Neuronal stem cell (in vitro differentiated cells): Measurements from ENCODE around the gene RAD51B.

Source experiments
- DNase-seq: peaks from one replicate; pipeline ENCODE4 v3.0.0-alpha.2; 2013; ENCODE audit warnings: low spot score
- H2AFZ ChIP-seq: one replicate; pipeline ENCODE4 v1.6.1; 2013; ENCODE audit warnings: mild to moderate bottlenecking, low read length, inconsistent platforms
- H2AK5ac ChIP-seq: 2 replicates; pipeline ENCODE4 v1.6.1; 2013; ENCODE audit warnings: low read depth, mild to moderate bottlenecking, inconsistent platforms, low read length, moderate library complexity, mixed read lengths
- H2BK120ac ChIP-seq: 2 replicates; pipeline ENCODE4 v1.6.1; 2013; ENCODE audit warnings: low read depth, mild to moderate bottlenecking, inconsistent platforms, low read length, moderate library complexity, mixed read lengths
- H2BK12ac ChIP-seq: one replicate; pipeline ENCODE4 v1.6.1; 2013; ENCODE audit warnings: low read length, inconsistent platforms
- H2BK15ac ChIP-seq: 2 replicates; pipeline ENCODE4 v1.6.1; 2013; ENCODE audit warnings: mild to moderate bottlenecking, low read length, inconsistent platforms, mixed read lengths
- H2BK5ac ChIP-seq: one replicate; pipeline ENCODE4 v1.6.1; 2013; ENCODE audit warnings: inconsistent platforms, mild to moderate bottlenecking, low read length, moderate library complexity
- H3K14ac ChIP-seq: one replicate; pipeline ENCODE4 v1.6.1; 2013; ENCODE audit warnings: low read length, inconsistent platforms
- H3K18ac ChIP-seq: 2 replicates; pipeline ENCODE4 v1.6.1; 2013; ENCODE audit warnings: low read length, inconsistent platforms
- H3K23ac ChIP-seq: 2 replicates; pipeline ENCODE4 v1.6.1; 2013; ENCODE audit warnings: low read depth, mild to moderate bottlenecking, mixed read lengths, low read length, inconsistent platforms; ENCODE audit not compliant: poor library complexity
- H3K27ac ChIP-seq: replicated peaks from 3 replicates; pipeline ENCODE4 v1.5.1; 2013; ENCODE audit warnings: low read length, inconsistent platforms
- H3K27me3 ChIP-seq, 3 experiments: 2 replicates each; pipeline ENCODE4 v1.6.1; 2013; ENCODE audit warnings: low read length in 3 of 3, mild to moderate bottlenecking in 2 of 3, inconsistent platforms in 1 of 3, low read depth in 1 of 3, mixed read lengths in 1 of 3, moderate library complexity in 1 of 3; ENCODE audit not compliant: control insufficient read depth in 3 of 3, insufficient read depth in 3 of 3
- H3K36me3 ChIP-seq, 2 donors: replicated peaks in 1 of 2; 2 replicates each; pipeline ENCODE4 v1.6.1; 2013; ENCODE audit warnings: low read length in 2 of 2; ENCODE audit not compliant: control insufficient read depth in 2 of 2, insufficient read depth in 2 of 2
- H3K4ac ChIP-seq: 2 replicates; pipeline ENCODE4 v1.6.1; 2013; ENCODE audit warnings: inconsistent platforms, mild to moderate bottlenecking, low read length, moderate library complexity
- H3K4me1 ChIP-seq, 2 donors: 1 replicate in 1 of 2; 2 replicates in 1 of 2; pipeline ENCODE4 v1.6.1; 2013; ENCODE audit warnings: low read length in 2 of 2, low read depth in 1 of 2; ENCODE audit not compliant: control insufficient read depth in 2 of 2, insufficient read depth in 1 of 2
- H3K4me2 ChIP-seq: one replicate; pipeline ENCODE4 v1.6.1; 2013; ENCODE audit warnings: mild to moderate bottlenecking, low read length, inconsistent platforms; ENCODE audit not compliant: insufficient read depth, poor library complexity, severe bottlenecking
- H3K4me3 ChIP-seq, 2 donors: 2 replicates each; pipeline ENCODE4 v1.5.1; 2013; ENCODE audit warnings: low read length in 2 of 2, mild to moderate bottlenecking in 2 of 2, inconsistent platforms in 1 of 2, moderate library complexity in 1 of 2
- H3K79me1 ChIP-seq: one replicate; pipeline ENCODE4 v1.6.1; 2013; ENCODE audit warnings: low read depth, mild to moderate bottlenecking, inconsistent platforms, low read length, moderate library complexity
- H3K9ac ChIP-seq: one replicate; pipeline ENCODE4 v1.6.1; 2013; ENCODE audit warnings: mild to moderate bottlenecking, low read depth, low read length, inconsistent platforms; ENCODE audit not compliant: poor library complexity
- H3K9me3 ChIP-seq, 2 donors: replicated peaks in 1 of 2; 2 replicates each; pipeline versions ENCODE3 to v1.6.1; 2013; ENCODE audit warnings: low read length in 2 of 2, mild to moderate bottlenecking in 2 of 2, inconsistent platforms in 1 of 2, low read depth in 1 of 2, mixed read lengths in 1 of 2, moderate library complexity in 1 of 2; ENCODE audit not compliant: control insufficient read depth in 2 of 2, insufficient read depth in 1 of 2
- H4K8ac ChIP-seq: one replicate; pipeline ENCODE4 v1.6.1; 2013; ENCODE audit warnings: low read depth, mild to moderate bottlenecking, inconsistent platforms, low read length, moderate library complexity
- H4K91ac ChIP-seq: one replicate; pipeline ENCODE4 v1.6.1; 2013; ENCODE audit warnings: low read length, low read depth, mild to moderate bottlenecking, inconsistent platforms; ENCODE audit not compliant: poor library complexity
- WGBS, 2 donors: extraction: QIAGEN DNeasy Blood & Tissue Kit; methylation state at CpG; one replicate each; pipeline ENCODE4 v1.1.7; 2013; ENCODE audit warnings: missing lambda C conversion rate in 2 of 2, mixed read lengths in 1 of 2; ENCODE audit not compliant: insufficient read length in 2 of 2, insufficient replicate concordance in 1 of 2; ENCODE audit errors: extremely low coverage in 2 of 2; 5-methylcytosine and 5-hydroxymethylcytosine counted together

Gene RAD51B

DNA sequence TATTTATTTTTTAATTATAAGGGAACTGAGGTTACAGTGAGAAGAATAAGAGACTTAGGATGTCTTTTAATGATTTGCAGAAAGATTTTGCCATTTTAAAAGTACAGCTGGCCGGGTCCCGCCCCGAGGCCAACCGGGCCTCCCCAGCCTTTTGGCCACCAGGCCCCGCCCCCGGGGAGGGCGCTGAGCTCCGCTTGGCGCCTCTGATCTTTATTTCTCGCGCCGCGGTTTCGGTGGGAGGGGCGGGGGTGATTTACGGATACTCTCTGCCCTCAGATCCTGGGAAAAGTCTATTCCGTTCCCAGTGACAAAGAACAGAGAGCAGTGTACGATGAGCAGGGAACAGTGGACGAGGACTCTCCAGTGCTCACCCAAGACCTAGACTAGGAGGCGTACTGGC, 20.8 kb upstream of the RAD51B start:
- no peak overlapping the region for H2AK5ac ChIP-seq
- no peak overlapping the region for H3K9ac ChIP-seq
- H3K27ac ChIP-seq = no peak overlapping the region
- H2BK120ac ChIP-seq = no peak overlapping the region
- no peak overlapping the region for H2BK5ac ChIP-seq
- no peaks in the 10 kb centered on the region for H3K9me3 ChIP-seq
- H3K27me3 ChIP-seq = no peaks in the 10 kb centered on the region
- H4K91ac ChIP-seq = no peak overlapping the region
- no peaks in the 10 kb centered on the region for H3K79me1 ChIP-seq
- no peak overlapping the region for H3K14ac ChIP-seq
- DNase-seq = no peak
- H3K4me2 ChIP-seq = no peak overlapping the region
- no CpG with 5 or more reads among the region's 20 CpGs for WGBS, 2 donors
- H2AFZ ChIP-seq = no peak overlapping the region
- no peak overlapping the region for H3K23ac ChIP-seq
- no peak overlapping the region for H3K4ac ChIP-seq
- H3K4me1 ChIP-seq = peaks cover 0 to 3% of the 10 kb centered on the region in 2 donors
- H3K4me3 ChIP-seq = no peak overlapping the region
- H3K36me3 ChIP-seq = peaks cover 31 to 93% of the 10 kb centered on the region in 2 donors
- no peak overlapping the region for H3K18ac ChIP-seq
- H2BK12ac ChIP-seq = no peak overlapping the region
- H2BK15ac ChIP-seq = no peak overlapping the region
- H4K8ac ChIP-seq = no peak overlapping the region

DNA sequence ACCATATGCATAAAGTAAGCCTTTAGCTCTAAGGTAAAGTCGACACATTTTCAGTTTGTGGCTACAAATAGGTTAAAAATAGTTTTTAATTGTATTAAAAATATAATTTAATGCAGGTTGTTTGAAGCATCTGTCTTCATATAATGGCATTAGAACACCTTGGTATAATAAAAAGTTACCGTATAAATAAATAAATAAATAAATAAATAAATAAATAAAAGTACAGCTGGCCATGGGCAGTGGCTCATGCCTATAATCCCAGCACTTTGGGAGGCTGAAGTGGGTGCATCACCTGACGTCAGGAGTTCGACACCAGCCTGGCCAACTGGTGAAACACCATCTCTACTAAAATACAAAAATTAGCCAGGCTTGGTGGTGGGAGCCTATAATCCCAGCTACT, 18.8 kb upstream of the RAD51B start:
- Histone ChIP-seq H3K4me1 (peaks cover 0 to 3% of the 10 kb centered on the region in 2 donors), H2BK120ac (no peak overlapping the region), H3K27me3 (no peaks in the 10 kb centered on the region), H3K4ac (no peak overlapping the region), H4K91ac (no peak overlapping the region), H3K9ac (no peak overlapping the region), H3K27ac (no peak overlapping the region), H3K4me3 (no peak overlapping the region), H4K8ac (no peak overlapping the region), H3K9me3 (no peaks in the 10 kb centered on the region), H2BK12ac (no peak overlapping the region), H2AK5ac (no peak overlapping the region), H2AFZ (no peak overlapping the region), H3K14ac (no peak overlapping the region), H3K36me3 (peaks cover 36 to 92% of the 10 kb centered on the region in 2 donors), H2BK5ac (no peak overlapping the region), H3K23ac (no peak overlapping the region), H3K18ac (no peak overlapping the region), H3K4me2 (no peak overlapping the region), H2BK15ac (no peak overlapping the region), H3K79me1 (no peaks in the 10 kb centered on the region)
- DNase-seq = no peak
- WGBS, 2 donors = no CpG with 5 or more reads among the region's 4 CpGs

DNA sequence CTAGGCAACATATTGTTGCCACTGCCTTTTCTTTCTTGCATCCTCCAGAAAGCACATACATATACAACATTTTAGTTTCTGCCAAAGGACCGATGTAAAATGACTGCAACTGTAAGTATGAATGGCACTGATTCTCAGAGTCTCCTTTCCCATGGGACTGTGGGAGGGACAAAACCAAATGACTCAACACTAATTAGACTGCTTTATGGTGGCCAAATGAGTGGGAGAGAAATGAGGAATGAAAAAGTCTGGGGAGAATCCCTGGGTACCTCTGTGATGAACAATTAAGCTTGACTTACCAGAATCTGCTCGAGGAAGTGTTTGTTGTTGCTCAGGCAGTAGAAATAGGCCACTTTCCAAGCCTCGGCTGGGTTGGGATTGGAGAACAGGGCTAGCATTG, 13.3 kb upstream of the RAD51B start:
- Histone ChIP-seq H3K14ac (no peak overlapping the region), H4K8ac (no peak overlapping the region), H3K9ac (no peak overlapping the region), H4K91ac (no peak overlapping the region), H2AK5ac (no peak overlapping the region), H2AFZ (no peak overlapping the region), H3K18ac (no peak overlapping the region), H2BK5ac (no peak overlapping the region), H3K23ac (no peak overlapping the region), H3K9me3 (no peaks in the 10 kb centered on the region), H3K79me1 (peaks cover 2% of the 10 kb centered on the region), H3K4ac (no peak overlapping the region), H3K4me1 (no peaks in the 10 kb centered on the region), H3K36me3 (peaks cover 38 to 90% of the 10 kb centered on the region in 2 donors), H3K27ac (no peak overlapping the region), H3K4me2 (no peak overlapping the region), H2BK15ac (no peak overlapping the region), H3K4me3 (no peak overlapping the region), H2BK120ac (no peak overlapping the region), H2BK12ac (no peak overlapping the region), H3K27me3 (no peaks in the 10 kb centered on the region)
- no peak for DNase-seq
- WGBS, 2 donors = no CpG with 5 or more reads among the region's 3 CpGs

DNA sequence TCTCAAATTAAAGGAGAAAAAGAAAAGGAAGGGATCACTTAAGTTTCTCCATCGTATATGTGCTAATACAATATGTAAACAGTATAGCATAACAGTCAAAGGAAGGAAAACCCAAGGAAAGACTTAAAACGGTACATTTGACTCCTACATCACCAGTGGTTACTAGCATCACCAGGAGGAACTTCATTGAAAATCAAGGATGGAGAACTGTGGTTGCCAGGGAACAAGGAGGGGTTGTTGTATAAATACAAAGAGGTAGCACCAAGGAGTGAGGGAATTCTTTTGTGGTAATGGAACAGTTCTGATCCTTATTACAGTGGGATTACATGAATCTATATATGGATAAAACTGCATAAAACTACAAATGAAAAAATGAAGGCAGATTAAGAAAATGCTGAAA, 4.8 kb upstream of the RAD51B start:
- H2AK5ac ChIP-seq = no peak overlapping the region
- H2BK5ac ChIP-seq = no peak overlapping the region
- H3K9me3 ChIP-seq = no peaks in the 10 kb centered on the region
- H4K91ac ChIP-seq = no peak overlapping the region
- H3K4me1 ChIP-seq = peaks cover 3 to 7% of the 10 kb centered on the region in 2 donors
- H3K14ac ChIP-seq = no peak overlapping the region
- H4K8ac ChIP-seq = no peak overlapping the region
- no peak overlapping the region for H2AFZ ChIP-seq
- H3K4me3 ChIP-seq = peak overlapping the region in 1 of 2 donors; percentile 58
- H3K36me3 ChIP-seq = peaks cover 3 to 38% of the 10 kb centered on the region in 2 donors
- DNase-seq = no peak
- no CpG with 5 or more reads among the region's 2 CpGs for WGBS, 2 donors
- no peak overlapping the region for H3K4me2 ChIP-seq
- H3K27me3 ChIP-seq = no peaks in the 10 kb centered on the region
- H3K27ac ChIP-seq = no peak overlapping the region
- H3K23ac ChIP-seq = no peak overlapping the region
- H2BK15ac ChIP-seq = no peak overlapping the region
- peaks cover 2% of the 10 kb centered on the region for H3K79me1 ChIP-seq
- no peak overlapping the region for H2BK12ac ChIP-seq
- no peak overlapping the region for H3K18ac ChIP-seq
- H3K9ac ChIP-seq = no peak overlapping the region
- no peak overlapping the region for H2BK120ac ChIP-seq
- H3K4ac ChIP-seq = no peak overlapping the region
